Measurements from ENCODE around the gene FGF22.

- TF ChIP-seq ESRRA (IDR thresholded peaks at IDR 0.05; ENCODE audit: borderline replicate concordance, low read length) (no peak), CBX2 (IDR thresholded peaks at IDR 0.05; ENCODE audit: borderline replicate concordance, low read depth) (no peak), CTCF (IDR thresholded peaks at IDR 0.05) (no peak), POLR2A (IDR thresholded peaks at IDR 0.05; ENCODE audit: low read length) (no peak), SMC3 (IDR thresholded peaks at IDR 0.05) (no peak), CHD4 (IDR thresholded peaks at IDR 0.05; ENCODE audit: borderline replicate concordance) (no peak), HOXA7 (CRISPR knock-in tag; IDR thresholded peaks at IDR 0.05) (no peak), TFCP2L1 (CRISPR knock-in tag; IDR thresholded peaks at IDR 0.05) (no peak), POLR2AphosphoS2 (conservative IDR thresholded peaks at IDR 0.05; ENCODE audit: low read length) (no peak)
- TF ChIP-seq, protein P1, sequence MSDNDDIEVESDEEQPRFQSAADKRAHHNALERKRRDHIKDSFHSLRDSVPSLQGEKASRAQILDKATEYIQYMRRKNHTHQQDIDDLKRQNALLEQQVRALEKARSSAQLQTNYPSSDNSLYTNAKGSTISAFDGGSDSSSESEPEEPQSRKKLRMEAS (IDR thresholded peaks at IDR 0.05): no peak
These were observed 800 bp upstream of the FGF22 start for GRCh38 chr19:638906-639252.
